HCT116 (cell line): ENCODE data around the gene MAGEF1. TPM values are rescaled to one million over a fixed set of nuclear protein-coding genes. Genes with fewer than 3 reads are reported as not detected.

Source experiments
- ATAC-seq: fragments of 200-7000 bp; cut with Tn5 transposase; 2 replicates; pipeline ENCODE4 v1.9.1; 2020; ENCODE audit warnings: mild to moderate bottlenecking, moderate library complexity
- Bru-seq: library from RNA; stranded (reverse); fragments of 400-500 nt; gene quantifications from one replicate; lab custom pipeline; 2021; lab: Mats Ljungman, UMichigan
- BruChase-seq, 2 experiments: library from RNA; stranded (reverse); fragments of 400-500 nt; gene quantifications; one replicate each; lab custom pipeline; 2021; lab: Mats Ljungman, UMichigan
- BruUV-seq: library from RNA; stranded (reverse); fragments of 400-500 nt; replicated peaks from 2 replicates; lab custom pipeline; 2021; lab: Mats Ljungman, UMichigan
- CTCF ChIA-PET: fragments of 300-600 bp; sonication (Branson Sonifier 250); formaldehyde crosslinking; loops from one replicate; lab custom pipeline; 2021; ENCODE audit warnings: antibody characterized with exemption; lab: Charles Lee
- POLR2A ChIA-PET: fragments of 300-600, 350-600 bp; sonication (Branson Sonifier 250); formaldehyde crosslinking; loops from one replicate; lab custom pipeline; 2021; ENCODE audit warnings: antibody characterized with exemption; lab: Charles Lee
- RAD21 ChIA-PET, 2 experiments: fragments of 300-600 bp; sonication (Branson Sonifier 250); formaldehyde crosslinking; loops; one replicate each; lab custom pipeline; 2023; ENCODE audit warnings: low total read pairs in 2 of 2; ENCODE audit not compliant: uncharacterized antibody in 2 of 2, unreplicated experiment in 2 of 2, low non-redundant PET in 1 of 2; lab: Charles Lee
- DNase-seq: peaks from one replicate; pipeline ENCODE4 v3.0.0-alpha.2; 2010; ENCODE audit warnings: low read depth, low spot score
- H2AFZ ChIP-seq: fragments of 200-600 bp; shearing (Covaris generic), sonication (generic); 2 replicates; pipeline ENCODE4 v1.6.1; 2017; ENCODE audit warnings: low read depth, mixed run types, mixed read lengths, antibody characterized with exemption, low read length; ENCODE audit not compliant: poor library complexity, severe bottlenecking
- H3K27ac ChIP-seq: 2 replicates; pipeline ENCODE4 v1.5.1; 2012; ENCODE audit warnings: low read depth, low read length
- H3K27me3 ChIP-seq: fragments of 200-600 bp; sonication (generic); 2 replicates; pipeline ENCODE4 v1.6.1; 2016; ENCODE audit warnings: mixed run types, low read length, mixed read lengths; ENCODE audit not compliant: insufficient read depth
- H3K36me3 ChIP-seq, 2 experiments: fragments of 200-500 bp in 1 of 2; fragments of 200-600 bp in 1 of 2; sonication (Bioruptor generic) in 1 of 2; sonication (generic) in 1 of 2; 2 replicates each; pipeline versions ENCODE4 v1.5.1 to v1.6.1; 2014 to 2016; ENCODE audit warnings: low read length in 2 of 2, inconsistent platforms in 1 of 2, mixed read lengths in 1 of 2, mixed run types in 1 of 2; ENCODE audit not compliant: insufficient read depth in 2 of 2, control insufficient read depth in 1 of 2
- H3K4me1 ChIP-seq, 2 experiments: fragments of 200-600 bp in 1 of 2; sonication (generic) in 1 of 2; 2 replicates each; pipeline versions ENCODE4 v1.5.1 to v1.6.1; 2012 to 2017; ENCODE audit warnings: low read length in 2 of 2, inconsistent platforms in 1 of 2, mild to moderate bottlenecking in 1 of 2, mixed read lengths in 1 of 2, mixed run types in 1 of 2, moderate library complexity in 1 of 2; ENCODE audit not compliant: insufficient read depth in 2 of 2, control insufficient read depth in 1 of 2
- H3K4me2 ChIP-seq: fragments of 200-600 bp; sonication (generic); 2 replicates; pipeline ENCODE4 v1.6.1; 2017; ENCODE audit warnings: mixed run types, low read length, mixed read lengths
- H3K4me3 ChIP-seq, 2 experiments: fragments of 200-600 bp in 1 of 2; sonication (generic) in 1 of 2; replicated peaks in 1 of 2; 2 replicates each; pipeline ENCODE4 v1.5.1; 2011 to 2016; ENCODE audit warnings: low read length in 2 of 2, control low read depth in 1 of 2, low read depth in 1 of 2, mild to moderate bottlenecking in 1 of 2, mixed read lengths in 1 of 2, mixed run types in 1 of 2
- H3K79me2 ChIP-seq: fragments of 200-600 bp; sonication (generic); 2 replicates; pipeline ENCODE4 v1.6.1; 2017; ENCODE audit warnings: mild to moderate bottlenecking, mixed run types, low read length, moderate library complexity, mixed read lengths; ENCODE audit not compliant: insufficient read depth
- H3K9ac ChIP-seq: fragments of 200-600 bp; sonication (generic); 2 replicates; pipeline ENCODE4 v1.6.1; 2016; ENCODE audit warnings: low read length, mixed read lengths
- H3K9me2 ChIP-seq: fragments of 200-600 bp; sonication (generic), shearing (Covaris generic); 2 replicates; pipeline ENCODE4 v1.6.1; 2017; ENCODE audit warnings: mixed run types, mild to moderate bottlenecking, moderate library complexity; ENCODE audit not compliant: insufficient read depth
- H3K9me3 ChIP-seq, 2 experiments: fragments of 200-500 bp in 1 of 2; fragments of 200-600 bp in 1 of 2; sonication (Bioruptor generic) in 1 of 2; sonication (generic) in 1 of 2; 2 replicates each; pipeline ENCODE4 v1.6.1; 2014 to 2017; ENCODE audit warnings: low read length in 2 of 2, mixed read lengths in 2 of 2, inconsistent platforms in 1 of 2, low read depth in 1 of 2, mild to moderate bottlenecking in 1 of 2, mixed run types in 1 of 2, moderate library complexity in 1 of 2; ENCODE audit not compliant: control insufficient read depth in 1 of 2, insufficient read depth in 1 of 2
- H4K20me1 ChIP-seq: fragments of 200-600 bp; sonication (generic), shearing (Covaris generic); 2 replicates; pipeline ENCODE4 v1.6.1; 2017; ENCODE audit warnings: mixed run types, mild to moderate bottlenecking, moderate library complexity; ENCODE audit not compliant: insufficient read depth
- EGR1 ChIP-seq: IDR thresholded peaks from 2 replicates; pipeline ENCODE4 v1.6.1; 2012; ENCODE audit warnings: low read depth
- EZH2phosphoT487 ChIP-seq: fragments of 200-600 bp; IDR thresholded peaks from 2 replicates; pipeline ENCODE4 v1.6.1; 2018; ENCODE audit warnings: antibody characterized with exemption, borderline replicate concordance
- POLR2A ChIP-seq: IDR thresholded peaks from 2 replicates; pipeline ENCODE4 v1.7.0; 2011; ENCODE audit warnings: borderline replicate concordance; ENCODE audit not compliant: insufficient read depth, insufficient read length; ENCODE audit errors: extremely low read depth
- POLR2AphosphoS5 ChIP-seq: IDR thresholded peaks from 2 replicates; pipeline ENCODE4 v1.6.1; 2011; ENCODE audit warnings: mild to moderate bottlenecking, low read depth, low read length, moderate library complexity
- SIN3A ChIP-seq: IDR thresholded peaks from 2 replicates; pipeline ENCODE4 v1.6.1; 2012; ENCODE audit warnings: low read depth
- TCF7L2 ChIP-seq: IDR thresholded peaks from 2 replicates; pipeline ENCODE4 v1.7.0; 2011; ENCODE audit warnings: borderline replicate concordance, inconsistent platforms; ENCODE audit not compliant: insufficient read depth, insufficient read length; ENCODE audit errors: extremely low read depth
- YY1 ChIP-seq: IDR thresholded peaks from 2 replicates; pipeline ENCODE4 v1.6.1; 2011; ENCODE audit warnings: low read length, low read depth, moderate library complexity, mild to moderate bottlenecking; ENCODE audit not compliant: insufficient replicate concordance; ENCODE audit errors: extremely low read depth
- ZFX ChIP-seq: fragments of 450-650 bp; IDR thresholded peaks from 2 replicates; pipeline ENCODE4 v1.6.1; 2017
- intact Hi-C: fragments of 100-400 bp; cut with micrococcal nuclease; formaldehyde crosslinking; loops from 2 replicates; pipeline ENCODE4 v1.10.0; 2022
- long read RNA-seq: library from polyadenylated mRNA; unstranded; transcript quantifications from one replicate; pipeline ENCODE4 v2.0.0, GENCODE V29; 2021; ENCODE audit not compliant: unreplicated experiment
- polyA plus RNA-seq: library from polyadenylated mRNA; unstranded; fragments of >200 nt; gene quantifications from 2 replicates; pipeline ENCODE4 v1.2.1, GENCODE V29; 2012; ENCODE audit warnings: missing spikeins
- total RNA-seq: library from RNA; stranded (reverse); gene quantifications from one replicate; pipeline ENCODE4 v1.2.1, GENCODE V29; 2021; ENCODE audit not compliant: unreplicated experiment
- TF ChIP-seq, protein P1 (sequence below), 3 experiments: fragments of 200-600 bp in 1 of 3; sonication (generic) in 1 of 3; IDR thresholded peaks in 2 of 3; conservative IDR thresholded peaks in 1 of 3; 2 replicates each; pipeline ENCODE4 v1.5.1; 2012 to 2017; ENCODE audit warnings: low read depth in 2 of 3, low read length in 2 of 3, antibody characterized with exemption in 1 of 3, borderline replicate concordance in 1 of 3, control low read depth in 1 of 3, mild to moderate bottlenecking in 1 of 3, mixed read lengths in 1 of 3, mixed run types in 1 of 3, moderate library complexity in 1 of 3; ENCODE audit not compliant: insufficient read depth in 1 of 3
- TF ChIP-seq, protein P2 (sequence below): IDR thresholded peaks from 2 replicates; pipeline ENCODE4 v1.6.1; 2012; ENCODE audit warnings: low read depth
- TF ChIP-seq, protein P3 (sequence below): IDR thresholded peaks from 2 replicates; pipeline ENCODE4 v1.6.1; 2012
- TF ChIP-seq, protein P4 (sequence below): IDR thresholded peaks from 2 replicates; pipeline ENCODE4 v1.6.1; 2011; ENCODE audit warnings: mild to moderate bottlenecking, low read length, moderate library complexity; ENCODE audit not compliant: insufficient replicate concordance; ENCODE audit errors: extremely low read depth

The MAGEF1 gene, protein sequence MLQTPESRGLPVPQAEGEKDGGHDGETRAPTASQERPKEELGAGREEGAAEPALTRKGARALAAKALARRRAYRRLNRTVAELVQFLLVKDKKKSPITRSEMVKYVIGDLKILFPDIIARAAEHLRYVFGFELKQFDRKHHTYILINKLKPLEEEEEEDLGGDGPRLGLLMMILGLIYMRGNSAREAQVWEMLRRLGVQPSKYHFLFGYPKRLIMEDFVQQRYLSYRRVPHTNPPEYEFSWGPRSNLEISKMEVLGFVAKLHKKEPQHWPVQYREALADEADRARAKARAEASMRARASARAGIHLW
- total RNA-seq = 44.1 TPM
- 27.4 and 32.4 TPM in 2 replicates for polyA plus RNA-seq
- Bru-seq, nascent RNA = percentile 92 among the genes with signal in this experiment
- percentile 96 among the genes with signal in this experiment for BruChase-seq, experiment 1, labeled RNA remaining after a 6-hour chase
- BruChase-seq, experiment 2, labeled RNA remaining after a 2-hour chase = percentile 99 among the genes with signal in this experiment
- long read RNA-seq, transcript MAGEF1-201 (1 exons, 1,636 nt) = major isoform, 124 of 124 reads
- long read RNA-seq, partial matches to known transcripts = 0 of 124 reads
- long read RNA-seq, other reads (novel, unspliced or antisense) = 0 of 124 reads

DNA sequence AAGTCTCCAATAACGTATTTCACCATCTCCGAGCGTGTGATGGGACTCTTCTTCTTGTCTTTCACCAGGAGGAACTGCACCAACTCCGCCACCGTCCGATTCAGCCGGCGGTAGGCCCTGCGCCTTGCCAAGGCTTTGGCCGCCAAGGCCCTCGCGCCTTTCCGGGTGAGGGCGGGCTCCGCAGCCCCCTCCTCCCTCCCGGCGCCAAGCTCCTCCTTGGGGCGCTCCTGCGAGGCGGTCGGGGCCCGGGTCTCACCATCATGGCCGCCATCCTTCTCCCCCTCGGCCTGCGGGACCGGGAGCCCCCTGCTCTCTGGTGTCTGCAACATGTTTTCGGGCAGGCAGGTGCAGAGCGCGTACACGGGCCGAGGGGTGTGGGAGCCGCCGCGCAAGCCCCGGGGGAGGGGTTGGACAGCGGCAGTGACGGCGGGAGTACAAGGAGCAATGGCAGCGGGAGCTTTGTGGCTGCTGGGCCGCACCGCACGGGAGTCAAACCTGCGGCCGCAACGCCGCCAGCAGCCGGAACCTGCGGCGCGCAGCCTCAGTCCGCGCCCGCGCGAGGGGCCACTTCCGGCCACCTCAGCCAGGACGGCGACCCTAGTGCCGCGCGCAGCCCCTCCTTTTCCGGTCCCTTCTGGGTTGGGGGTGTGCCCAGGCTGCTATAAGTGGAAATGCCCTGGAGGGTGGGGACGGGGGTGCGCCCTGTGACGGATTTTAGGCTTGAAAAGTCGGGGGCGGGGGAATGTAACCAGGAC, at the start of gene MAGEF1:
MAGEF1 (minus strand) TSS at position 572 of the 755 bp plus-strand sequence; CDS start at position 329, 243 bp downstream.
- peak within 1 kb of the TSS; percentile 96 for H3K27ac ChIP-seq
- peaks cover 26% of the 10 kb centered on the region for H3K79me2 ChIP-seq
- DNase-seq (peak; percentile 66), ATAC-seq (peak; percentile 94)
- no peaks in the 10 kb centered on the region for H3K9me3 ChIP-seq
- ChIA-PET RAD21 (no interaction called here), CTCF (no interaction called here), POLR2A (interaction anchor here (1.1 kb wide), 1 partner anchor 25 kb away, joined by 3 read pairs; no protein-coding TSS in a partner anchor)
- peak within 1 kb of the TSS; percentile 85 for H2AFZ ChIP-seq
- BruUV-seq = no TSS peak
- no peaks in the 10 kb centered on the region for H3K27me3 ChIP-seq
- 0 out of 4 replicates have a peak, but pooled peaks cover 0 to 3% of the 10 kb centered on the region in 2 experiments for H3K36me3 ChIP-seq
- H3K9ac ChIP-seq = peak within 1 kb of the TSS; percentile 94
- peaks cover 9 to 23% of the 10 kb centered on the region in 2 experiments; a peak in 3 of 4 replicates for H3K4me1 ChIP-seq
- H3K4me2 ChIP-seq = peak within 1 kb of the TSS; percentile 81
- intact Hi-C loops = no loop called here
- TF ChIP-seq ZFX (peak; percentile 96), EZH2phosphoT487 (no peak), POLR2AphosphoS5 (peak; percentile 92), YY1 (peak; percentile 56), POLR2A (peak; percentile 66), EGR1 (0 out of 2 replicates have a peak, but pooled peaks have one; percentile 54), TCF7L2 (peak; percentile 7), SIN3A (0 out of 2 replicates have a peak, but pooled peaks have one; percentile 59)
- TF ChIP-seq, protein P1, sequence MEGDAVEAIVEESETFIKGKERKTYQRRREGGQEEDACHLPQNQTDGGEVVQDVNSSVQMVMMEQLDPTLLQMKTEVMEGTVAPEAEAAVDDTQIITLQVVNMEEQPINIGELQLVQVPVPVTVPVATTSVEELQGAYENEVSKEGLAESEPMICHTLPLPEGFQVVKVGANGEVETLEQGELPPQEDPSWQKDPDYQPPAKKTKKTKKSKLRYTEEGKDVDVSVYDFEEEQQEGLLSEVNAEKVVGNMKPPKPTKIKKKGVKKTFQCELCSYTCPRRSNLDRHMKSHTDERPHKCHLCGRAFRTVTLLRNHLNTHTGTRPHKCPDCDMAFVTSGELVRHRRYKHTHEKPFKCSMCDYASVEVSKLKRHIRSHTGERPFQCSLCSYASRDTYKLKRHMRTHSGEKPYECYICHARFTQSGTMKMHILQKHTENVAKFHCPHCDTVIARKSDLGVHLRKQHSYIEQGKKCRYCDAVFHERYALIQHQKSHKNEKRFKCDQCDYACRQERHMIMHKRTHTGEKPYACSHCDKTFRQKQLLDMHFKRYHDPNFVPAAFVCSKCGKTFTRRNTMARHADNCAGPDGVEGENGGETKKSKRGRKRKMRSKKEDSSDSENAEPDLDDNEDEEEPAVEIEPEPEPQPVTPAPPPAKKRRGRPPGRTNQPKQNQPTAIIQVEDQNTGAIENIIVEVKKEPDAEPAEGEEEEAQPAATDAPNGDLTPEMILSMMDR (IDR thresholded peaks at IDR 0.05 in 2 of 3, conservative IDR thresholded peaks at IDR 0.05 in 1 of 3; ENCODE audit: borderline replicate concordance in 1 of 3, insufficient read depth in 1 of 3, low read depth in 2 of 3, low read length in 2 of 3) = no peak
- TF ChIP-seq, protein P2, sequence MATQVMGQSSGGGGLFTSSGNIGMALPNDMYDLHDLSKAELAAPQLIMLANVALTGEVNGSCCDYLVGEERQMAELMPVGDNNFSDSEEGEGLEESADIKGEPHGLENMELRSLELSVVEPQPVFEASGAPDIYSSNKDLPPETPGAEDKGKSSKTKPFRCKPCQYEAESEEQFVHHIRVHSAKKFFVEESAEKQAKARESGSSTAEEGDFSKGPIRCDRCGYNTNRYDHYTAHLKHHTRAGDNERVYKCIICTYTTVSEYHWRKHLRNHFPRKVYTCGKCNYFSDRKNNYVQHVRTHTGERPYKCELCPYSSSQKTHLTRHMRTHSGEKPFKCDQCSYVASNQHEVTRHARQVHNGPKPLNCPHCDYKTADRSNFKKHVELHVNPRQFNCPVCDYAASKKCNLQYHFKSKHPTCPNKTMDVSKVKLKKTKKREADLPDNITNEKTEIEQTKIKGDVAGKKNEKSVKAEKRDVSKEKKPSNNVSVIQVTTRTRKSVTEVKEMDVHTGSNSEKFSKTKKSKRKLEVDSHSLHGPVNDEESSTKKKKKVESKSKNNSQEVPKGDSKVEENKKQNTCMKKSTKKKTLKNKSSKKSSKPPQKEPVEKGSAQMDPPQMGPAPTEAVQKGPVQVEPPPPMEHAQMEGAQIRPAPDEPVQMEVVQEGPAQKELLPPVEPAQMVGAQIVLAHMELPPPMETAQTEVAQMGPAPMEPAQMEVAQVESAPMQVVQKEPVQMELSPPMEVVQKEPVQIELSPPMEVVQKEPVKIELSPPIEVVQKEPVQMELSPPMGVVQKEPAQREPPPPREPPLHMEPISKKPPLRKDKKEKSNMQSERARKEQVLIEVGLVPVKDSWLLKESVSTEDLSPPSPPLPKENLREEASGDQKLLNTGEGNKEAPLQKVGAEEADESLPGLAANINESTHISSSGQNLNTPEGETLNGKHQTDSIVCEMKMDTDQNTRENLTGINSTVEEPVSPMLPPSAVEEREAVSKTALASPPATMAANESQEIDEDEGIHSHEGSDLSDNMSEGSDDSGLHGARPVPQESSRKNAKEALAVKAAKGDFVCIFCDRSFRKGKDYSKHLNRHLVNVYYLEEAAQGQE = no peak
- TF ChIP-seq, protein P3, sequence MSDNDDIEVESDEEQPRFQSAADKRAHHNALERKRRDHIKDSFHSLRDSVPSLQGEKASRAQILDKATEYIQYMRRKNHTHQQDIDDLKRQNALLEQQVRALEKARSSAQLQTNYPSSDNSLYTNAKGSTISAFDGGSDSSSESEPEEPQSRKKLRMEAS = peak; percentile 75; the same call in 1 of the 2 replicates
- TF ChIP-seq, protein P4, sequence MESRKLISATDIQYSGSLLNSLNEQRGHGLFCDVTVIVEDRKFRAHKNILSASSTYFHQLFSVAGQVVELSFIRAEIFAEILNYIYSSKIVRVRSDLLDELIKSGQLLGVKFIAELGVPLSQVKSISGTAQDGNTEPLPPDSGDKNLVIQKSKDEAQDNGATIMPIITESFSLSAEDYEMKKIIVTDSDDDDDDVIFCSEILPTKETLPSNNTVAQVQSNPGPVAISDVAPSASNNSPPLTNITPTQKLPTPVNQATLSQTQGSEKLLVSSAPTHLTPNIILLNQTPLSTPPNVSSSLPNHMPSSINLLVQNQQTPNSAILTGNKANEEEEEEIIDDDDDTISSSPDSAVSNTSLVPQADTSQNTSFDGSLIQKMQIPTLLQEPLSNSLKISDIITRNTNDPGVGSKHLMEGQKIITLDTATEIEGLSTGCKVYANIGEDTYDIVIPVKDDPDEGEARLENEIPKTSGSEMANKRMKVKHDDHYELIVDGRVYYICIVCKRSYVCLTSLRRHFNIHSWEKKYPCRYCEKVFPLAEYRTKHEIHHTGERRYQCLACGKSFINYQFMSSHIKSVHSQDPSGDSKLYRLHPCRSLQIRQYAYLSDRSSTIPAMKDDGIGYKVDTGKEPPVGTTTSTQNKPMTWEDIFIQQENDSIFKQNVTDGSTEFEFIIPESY = no peak
- no peaks in the 10 kb centered on the region for H4K20me1 ChIP-seq
- peak within 1 kb of the TSS; percentile 88 to 94 for H3K4me3 ChIP-seq
- 0 out of 2 replicates have a peak, but pooled peaks cover 2% of the 10 kb centered on the region for H3K9me2 ChIP-seq
